Left forelimb (tissue), 1 donor: ENCODE results near the gene HOXB5.

Source experiments
- DNase-seq: peaks from one replicate; pipeline ENCODE4 v3.0.0-alpha.2; 2018; ENCODE audit warnings: low spot score

The HOXB5 gene

DNA sequence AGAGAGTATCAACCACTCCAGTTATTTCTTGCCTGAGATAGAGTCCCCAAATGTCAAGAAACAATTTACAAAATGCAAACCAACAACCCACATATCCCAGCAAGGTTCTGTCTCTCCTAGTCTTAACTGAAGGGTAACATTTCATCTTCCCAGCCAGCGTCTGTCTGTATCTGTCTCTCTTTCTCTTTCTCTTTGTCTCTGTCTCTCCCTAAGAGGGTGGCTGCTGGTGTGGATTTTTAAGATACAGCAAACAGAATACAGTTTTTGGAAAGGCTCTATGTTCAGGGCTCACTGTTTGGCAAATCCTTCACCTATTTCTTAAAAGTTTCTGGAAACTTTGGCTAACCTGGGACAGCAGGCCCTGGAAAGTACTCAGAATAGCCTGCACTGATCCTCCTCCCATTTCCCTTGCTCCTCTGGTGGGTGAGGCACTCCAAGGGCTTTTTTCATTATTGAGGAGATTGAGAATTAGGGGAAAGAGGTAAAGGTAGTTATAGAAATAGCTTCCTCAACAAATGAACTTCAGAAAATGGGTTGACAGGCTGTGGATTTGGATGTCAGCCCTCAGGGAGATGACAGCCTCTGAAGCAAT lies 21.7 kb downstream of the HOXB5 start:
- DNase-seq = no peak

DNA sequence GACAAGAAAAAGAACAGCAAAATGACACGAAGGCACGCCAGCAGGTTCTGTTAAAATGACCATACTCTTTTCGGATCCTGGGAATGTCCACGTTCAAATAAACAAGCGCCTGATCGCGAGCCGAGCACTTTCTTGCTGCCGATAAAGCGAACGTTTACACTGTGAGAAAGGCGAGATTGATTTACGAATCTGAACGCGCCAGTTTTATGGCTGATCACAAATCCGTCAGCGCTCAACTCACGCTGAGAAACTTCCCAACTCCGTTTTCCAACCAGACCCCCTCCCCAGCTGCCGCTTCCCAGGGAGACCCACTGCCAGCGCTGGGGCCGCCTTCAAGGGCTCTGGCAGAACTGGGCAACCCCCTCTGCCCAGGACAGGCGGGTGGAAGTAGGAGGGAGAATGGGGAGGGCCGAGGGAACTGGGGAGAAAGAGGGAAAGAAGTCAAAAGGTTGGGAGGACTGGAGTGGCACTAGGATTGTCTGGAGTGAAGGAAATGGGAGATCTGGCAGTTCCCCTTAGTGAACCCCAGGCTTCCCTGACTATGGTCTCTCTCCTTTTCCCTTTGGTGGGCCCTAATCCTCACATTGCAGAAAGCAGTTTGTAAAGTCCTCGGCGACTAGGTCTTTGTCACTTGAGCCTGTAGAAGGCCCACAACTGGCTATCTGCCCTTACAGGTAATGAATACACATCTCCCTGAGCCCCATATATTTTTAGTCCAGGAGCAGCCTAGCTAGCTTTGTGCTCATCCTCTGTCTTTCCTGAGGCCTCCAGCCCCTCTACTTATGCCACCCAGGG lies 22.4 kb downstream of the HOXB5 start:
- no peak for DNase-seq

DNA sequence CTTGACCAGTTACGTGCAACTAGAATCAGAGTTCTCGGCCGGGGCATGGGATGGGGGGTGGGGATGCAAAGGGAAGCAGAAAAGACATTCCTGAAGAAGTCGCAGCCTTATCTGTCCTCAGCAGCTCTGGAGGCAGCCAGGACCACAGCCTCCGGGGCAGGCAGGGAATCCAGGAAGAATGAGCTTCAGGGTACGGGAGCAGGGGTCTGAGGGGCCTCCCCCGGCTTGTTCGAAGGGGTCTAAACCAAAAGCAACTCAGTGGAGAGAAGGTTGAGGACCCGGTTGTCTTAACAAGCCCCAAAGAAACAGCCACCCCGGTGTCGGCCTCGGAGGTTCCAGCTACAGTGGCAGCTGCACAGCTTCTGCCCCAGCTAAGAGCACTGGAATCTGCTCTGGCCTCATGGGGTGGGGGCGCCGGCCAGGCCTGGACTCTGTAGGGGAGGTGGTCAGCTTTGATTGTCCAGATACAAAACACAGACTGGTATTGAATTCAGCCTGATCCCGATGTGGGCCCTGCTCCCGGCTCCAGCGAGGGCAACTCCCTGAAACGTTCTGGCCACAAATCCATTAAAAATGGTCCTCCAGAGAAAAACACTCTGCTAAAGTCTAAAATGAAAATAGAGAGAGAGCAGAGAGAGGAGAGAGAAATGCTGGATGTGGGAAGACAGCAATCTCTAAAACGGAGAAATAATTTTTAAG lies 23.1 kb downstream of the HOXB5 start:
- DNase-seq = no peak

DNA sequence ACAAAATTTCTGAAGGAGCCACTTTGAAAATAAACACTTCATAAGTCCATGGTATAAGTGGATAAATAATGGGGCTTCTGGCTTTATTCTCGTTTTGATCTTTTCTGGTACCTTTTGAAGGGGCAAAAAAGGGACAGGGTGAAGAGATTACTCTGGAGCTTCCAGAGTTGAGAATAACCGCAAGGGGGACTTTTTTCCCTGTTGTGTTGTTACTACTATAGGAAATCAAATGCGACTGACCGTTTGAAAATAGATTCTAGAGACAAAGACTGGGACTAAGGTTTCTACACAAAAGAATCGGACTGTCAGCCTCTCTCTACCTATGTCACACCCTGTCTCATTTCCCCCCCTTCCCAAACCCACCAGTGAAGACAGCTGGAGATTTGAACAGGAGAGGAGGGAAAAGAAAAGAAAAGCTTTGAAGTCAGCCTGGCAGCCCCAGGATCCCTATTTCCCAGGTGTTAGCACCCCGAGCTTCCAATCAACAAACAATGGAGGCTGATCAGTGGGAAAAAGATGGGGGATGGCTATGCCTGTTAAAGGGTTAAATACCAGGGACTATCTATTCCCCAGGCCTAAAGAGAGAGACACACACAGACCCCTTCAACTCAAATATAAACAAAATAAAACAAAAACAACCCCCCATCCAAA lies 23.8 kb downstream of the HOXB5 start:
- no peak for DNase-seq

DNA sequence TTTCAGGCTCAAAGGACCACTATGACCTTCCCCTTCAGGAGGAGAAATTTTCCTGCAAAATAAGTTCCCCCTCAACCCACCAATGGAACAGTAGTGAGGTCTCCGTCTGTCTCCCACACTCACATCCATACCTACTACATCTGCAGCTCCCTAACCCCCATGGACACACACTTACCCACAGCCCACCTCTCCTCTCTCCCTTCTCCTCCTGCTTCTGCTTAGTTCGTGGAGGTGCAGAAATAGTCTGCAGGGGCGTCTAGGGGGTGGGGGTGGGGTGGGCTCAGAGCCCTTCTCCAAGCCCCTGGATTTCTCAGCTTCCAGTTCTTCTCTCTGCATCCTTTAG lies 24.4 kb downstream of the HOXB5 start:
- DNase-seq = no peak

DNA sequence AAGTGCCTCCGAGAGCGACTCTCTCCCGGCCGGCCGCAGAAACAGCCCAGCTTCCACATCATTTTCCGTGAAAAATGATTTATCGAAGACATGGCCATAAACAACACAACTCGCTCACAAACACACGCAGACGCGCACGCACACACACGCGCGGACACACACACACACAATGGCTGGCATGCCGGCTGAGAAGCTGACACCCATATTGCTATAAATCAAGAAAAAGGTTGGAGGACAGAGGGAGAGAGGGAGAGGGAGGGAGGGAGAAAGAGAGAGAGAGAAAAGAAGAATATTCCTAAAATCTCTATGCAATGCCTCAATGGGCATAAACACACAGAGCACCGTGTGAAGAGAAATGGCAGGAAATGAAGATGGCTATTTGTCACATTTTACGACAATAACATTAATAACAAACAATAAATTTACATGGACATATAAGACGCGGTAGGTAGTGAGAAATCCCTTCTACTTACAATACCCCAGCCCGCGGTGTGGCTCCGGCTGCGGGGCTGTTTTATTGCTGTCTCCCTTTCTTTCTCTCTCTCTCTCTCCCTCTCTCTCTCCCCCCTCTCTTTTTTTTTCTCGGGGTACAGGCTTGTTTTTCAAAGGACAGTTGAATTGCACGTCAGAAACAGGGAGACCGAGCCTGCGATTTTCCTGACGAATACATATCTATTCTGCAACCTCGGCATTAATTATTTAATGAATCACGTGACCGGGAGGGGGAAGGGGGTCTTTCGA lies 24.9 kb downstream of the HOXB5 start:
- DNase-seq = no peak

DNA sequence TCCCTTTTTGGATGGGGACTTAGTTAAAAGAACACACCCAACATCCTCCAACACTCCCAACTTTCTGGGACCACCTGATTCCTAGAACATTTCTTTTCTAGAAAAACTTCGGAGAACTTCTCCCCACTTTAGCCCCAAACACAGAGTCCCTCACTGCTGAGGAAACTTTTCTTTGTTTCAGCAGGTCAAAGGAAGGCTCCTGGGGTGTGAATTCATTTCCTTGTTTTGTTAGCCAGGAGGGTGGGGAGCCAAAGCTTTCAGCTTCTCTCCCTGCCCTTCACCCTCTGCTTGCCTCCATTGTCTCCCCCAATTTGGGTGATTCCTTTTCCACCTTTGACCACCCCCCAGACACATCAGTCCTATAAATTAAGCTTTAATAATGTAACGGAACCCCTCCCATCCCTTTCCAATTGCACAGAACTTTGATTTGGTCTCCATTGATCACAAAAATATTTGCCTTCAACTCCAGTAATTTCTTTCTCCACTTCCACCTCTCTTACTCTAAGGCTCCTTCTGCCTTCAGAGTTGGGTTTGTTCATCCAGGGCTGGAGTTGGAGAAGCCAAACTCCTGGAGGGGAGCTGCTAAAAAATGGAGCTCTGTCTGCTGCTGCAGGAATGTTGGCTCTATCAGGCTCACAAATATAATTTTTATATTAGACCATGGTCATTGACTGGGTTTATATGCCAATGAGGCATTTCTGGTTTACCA lies 25.8 kb downstream of the HOXB5 start:
- no peak for DNase-seq

DNA sequence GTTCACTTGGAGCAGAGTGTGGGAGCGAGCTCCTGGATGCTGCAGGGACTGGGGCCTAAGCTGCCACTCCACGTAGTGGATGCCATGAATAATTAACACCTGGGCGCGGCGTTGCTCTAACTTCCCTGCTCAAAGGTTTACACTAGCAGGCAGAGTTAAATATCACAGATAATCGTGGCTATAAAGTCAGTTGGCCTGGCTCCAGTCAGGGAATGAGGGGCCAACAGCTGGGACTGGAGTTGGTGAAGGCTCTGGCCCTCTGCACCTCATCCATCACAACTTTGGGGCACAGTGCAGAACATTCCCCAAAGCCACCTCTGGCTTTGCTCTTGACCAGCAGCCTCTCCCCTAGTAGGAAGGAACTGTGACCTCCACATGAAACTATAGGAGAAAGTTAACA lies 26.4 kb downstream of the HOXB5 start:
- no peak for DNase-seq

DNA sequence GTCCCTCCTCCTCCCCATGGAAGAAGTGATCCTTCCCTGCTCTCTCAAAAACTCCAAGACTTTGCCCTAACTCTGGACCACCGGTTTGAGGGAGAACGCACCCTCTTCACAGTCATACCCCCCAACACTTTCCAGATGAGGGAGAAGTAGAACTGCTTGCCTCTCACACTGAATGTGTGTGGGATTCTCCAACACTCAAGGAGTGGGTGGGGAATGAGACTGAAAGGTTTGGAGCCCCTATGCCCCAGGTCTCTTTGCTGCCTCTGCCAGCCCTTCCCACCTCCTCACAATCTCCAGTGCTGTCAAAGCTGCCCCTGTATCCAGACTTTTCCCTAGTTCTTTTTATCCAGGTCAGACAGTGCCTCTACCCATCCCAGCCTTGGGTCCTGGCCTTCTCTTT lies 26.9 kb downstream of the HOXB5 start:
- no peak for DNase-seq

DNA sequence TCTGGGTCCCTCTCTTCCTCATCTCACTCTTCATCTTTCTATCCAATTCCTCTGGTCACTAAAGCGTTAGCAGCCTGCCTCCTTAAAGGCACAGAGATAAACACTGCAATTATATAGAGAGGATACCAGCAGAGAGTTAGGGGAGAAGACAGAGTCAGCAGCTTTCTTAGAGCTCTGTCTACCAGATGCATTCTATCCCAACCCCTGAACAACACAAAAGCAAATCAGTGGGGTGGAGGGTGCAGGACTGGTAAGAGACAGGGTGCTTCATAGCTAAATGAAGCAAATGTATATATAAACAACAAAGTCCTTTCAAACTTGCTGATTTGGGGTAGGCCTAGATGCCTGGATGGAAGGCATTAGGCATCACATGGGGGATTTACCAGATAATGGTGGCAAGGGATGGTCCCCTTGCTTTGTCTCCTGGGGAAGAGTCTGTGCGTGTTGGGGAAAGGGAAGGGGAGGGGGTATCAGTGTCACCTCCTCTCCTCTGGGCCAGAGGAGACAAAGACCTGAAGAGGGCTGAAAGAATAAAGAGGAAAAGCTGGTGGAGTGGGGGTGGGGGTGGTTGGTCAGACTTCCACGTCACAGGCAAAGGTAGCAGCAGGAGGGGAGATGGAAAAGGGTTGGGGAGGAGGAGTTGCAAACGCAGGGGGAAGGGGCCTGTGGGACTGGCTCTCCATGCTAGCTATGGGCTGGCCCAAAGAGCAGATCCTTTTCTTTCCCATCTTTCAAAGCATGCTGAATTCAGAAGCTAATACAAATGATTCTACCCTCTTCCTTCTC lies 27.5 kb downstream of the HOXB5 start:
- DNase-seq = no peak

DNA sequence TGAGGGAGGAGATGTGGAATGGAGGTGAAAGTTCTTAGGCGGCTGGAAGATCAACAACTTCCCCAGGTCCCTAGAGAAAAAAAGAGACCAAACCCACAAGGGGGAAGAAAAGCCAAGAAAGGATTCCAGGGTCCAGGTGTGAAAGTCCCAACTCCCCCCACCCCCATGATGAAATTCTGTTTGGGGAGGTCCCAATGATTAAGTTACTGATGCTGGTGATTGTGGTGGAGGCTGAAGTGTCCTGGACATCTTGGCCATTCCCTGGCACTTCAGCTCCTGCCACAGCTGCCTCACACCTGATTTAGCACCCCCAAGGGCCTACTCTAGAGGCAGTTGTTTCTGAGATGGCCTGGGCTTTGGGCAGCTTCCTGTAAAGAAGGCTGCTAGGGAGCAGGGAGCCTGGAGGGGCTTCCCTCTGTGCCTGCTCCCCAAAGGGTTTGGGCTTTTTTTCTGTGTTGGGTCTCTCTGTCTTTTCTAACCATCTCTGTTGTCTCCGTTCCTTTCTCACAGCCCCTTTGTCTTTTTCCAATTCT lies 28.5 kb downstream of the HOXB5 start:
- DNase-seq = no peak

DNA sequence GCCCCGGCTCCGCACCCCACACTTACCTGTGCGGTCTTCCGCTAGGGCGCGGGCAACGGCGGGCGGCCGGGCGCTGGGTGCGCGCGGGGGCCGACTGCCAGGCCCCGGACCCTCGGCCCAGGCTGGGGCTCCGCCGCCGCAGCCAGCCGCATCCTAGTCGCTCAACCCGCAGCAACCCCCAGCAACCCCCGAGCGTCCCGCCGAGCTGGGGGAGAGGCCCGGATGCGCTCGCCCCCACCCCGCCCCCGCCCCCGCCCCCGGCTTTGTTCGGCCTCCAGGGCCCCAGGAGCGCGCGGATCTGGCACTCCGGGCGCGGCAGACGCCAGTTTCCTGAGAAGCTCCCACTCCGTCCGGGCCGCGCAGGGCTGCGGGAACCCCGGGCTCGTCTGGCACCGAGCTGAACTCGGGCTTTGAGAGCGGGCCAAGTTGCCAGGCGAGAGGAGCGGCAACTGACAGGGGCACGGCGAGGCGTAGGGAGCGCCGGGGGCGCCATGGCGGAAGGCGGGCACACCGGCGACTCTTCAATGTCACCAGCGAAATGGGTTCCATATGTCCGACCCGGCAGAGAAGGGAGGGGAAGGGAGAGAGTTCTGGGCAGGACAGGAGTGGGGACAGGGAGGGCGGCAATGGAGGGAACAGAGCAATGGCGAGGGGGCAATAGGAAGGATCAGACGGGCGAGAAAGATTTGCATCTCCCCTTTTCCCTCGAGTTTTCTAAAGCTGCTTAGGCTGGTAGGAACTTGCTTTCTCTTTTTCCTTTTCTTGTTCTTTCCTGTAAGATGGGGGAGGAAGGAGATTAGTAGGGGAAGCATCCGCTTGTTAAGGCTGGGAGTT lies 29.2 kb downstream of the HOXB5 start:
- DNase-seq = no peak

DNA sequence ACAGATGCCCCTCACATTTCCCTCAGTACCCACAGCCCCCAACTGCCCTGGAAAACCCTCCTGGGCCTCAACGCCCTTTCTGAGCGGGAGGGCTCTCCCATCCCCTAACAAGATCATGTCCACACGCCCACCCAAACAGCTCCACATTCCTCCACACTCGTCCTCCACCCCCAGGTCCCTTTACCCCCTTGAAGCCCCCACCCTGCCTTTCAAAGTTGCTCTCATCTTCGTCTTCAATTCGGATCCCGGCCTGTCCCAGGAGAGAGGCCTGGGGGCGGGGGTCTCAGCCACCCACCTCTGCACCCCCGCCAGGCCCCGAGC lies 29.8 kb downstream of the HOXB5 start:
- no peak for DNase-seq

DNA sequence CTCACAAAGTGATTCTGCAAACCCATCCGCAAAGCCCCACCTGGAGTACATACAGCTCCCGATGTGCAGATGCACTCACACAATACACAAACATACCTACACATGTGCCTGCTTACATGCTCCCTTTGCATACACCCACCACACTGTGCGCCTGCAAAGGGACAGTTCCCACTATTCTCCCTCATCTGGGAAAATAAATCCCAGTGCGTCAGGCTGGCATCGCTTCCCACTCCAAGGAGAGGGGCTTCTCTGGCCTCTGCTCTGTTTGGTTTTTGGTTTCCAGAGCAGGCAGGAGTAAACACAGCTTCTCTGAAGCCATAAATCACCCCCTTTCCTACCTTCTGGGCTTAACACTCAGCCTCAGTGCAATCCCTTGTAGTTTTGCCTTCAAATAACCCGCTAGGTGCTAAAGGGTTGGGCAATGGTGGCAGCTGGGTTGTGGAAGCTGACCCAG lies 30.2 kb downstream of the HOXB5 start:
- no peak for DNase-seq

DNA sequence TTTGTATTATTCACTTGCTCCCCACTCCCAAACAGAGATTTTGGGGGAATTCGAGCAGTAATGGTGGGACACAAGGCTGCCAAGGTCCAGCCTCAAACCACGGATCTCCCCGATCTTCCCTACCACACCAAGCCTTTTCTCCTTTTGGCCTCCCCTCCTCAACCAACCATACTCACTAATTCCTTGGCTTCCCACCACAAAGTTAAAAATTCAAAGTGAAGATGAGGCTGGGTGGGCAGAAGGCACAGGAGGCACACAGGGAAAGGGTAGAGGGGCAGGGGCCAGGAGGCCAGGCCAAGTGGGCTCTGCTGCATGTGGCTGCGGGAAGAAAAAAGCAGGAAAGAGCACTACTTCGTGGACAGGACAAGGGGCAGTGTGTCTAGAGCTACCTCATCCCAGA lies 30.6 kb downstream of the HOXB5 start:
- DNase-seq = no peak

DNA sequence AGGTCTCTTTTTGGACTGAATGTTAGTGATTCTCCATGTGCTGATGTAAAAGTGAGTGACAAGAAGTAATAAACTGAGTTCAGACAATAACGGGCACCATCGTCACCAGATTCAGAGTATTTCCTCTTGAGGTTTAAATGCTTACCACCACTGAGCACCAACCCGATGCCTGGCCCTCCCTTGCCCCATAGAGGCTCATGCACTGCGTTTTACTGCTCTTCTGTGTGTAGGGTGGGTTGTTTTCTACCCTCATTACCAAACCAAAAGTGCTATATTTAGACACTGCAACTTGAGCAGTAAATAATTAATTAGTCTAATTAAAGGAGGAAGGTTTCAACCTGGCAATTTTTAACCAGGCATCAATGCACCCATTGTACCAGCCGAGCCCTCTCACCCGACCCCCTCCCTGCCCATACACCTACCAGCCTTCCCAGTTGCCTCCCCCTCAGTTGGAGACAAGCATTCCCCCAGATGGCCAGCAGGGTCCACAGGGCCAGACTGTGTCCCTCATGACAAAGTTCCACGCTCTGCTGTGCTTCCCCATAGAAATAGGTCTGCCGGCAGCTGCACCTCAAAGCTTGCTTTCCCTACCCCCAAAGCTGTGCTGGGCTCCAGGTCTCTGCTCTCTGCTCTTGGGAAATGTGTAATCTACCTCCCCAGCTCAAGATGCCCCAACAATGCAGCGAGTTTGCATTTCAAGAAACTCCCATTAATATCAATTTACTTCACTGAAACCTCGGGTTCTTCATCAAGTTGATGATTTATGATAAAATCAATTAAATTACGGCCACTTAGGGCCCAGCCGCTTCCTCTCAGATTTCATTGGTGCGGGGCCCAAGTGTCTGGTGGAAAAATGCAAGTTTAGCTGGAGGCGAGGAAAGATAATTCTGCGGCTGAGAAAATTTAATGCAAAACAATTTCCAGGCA lies 31.4 kb downstream of the HOXB5 start:
- no peak for DNase-seq

DNA sequence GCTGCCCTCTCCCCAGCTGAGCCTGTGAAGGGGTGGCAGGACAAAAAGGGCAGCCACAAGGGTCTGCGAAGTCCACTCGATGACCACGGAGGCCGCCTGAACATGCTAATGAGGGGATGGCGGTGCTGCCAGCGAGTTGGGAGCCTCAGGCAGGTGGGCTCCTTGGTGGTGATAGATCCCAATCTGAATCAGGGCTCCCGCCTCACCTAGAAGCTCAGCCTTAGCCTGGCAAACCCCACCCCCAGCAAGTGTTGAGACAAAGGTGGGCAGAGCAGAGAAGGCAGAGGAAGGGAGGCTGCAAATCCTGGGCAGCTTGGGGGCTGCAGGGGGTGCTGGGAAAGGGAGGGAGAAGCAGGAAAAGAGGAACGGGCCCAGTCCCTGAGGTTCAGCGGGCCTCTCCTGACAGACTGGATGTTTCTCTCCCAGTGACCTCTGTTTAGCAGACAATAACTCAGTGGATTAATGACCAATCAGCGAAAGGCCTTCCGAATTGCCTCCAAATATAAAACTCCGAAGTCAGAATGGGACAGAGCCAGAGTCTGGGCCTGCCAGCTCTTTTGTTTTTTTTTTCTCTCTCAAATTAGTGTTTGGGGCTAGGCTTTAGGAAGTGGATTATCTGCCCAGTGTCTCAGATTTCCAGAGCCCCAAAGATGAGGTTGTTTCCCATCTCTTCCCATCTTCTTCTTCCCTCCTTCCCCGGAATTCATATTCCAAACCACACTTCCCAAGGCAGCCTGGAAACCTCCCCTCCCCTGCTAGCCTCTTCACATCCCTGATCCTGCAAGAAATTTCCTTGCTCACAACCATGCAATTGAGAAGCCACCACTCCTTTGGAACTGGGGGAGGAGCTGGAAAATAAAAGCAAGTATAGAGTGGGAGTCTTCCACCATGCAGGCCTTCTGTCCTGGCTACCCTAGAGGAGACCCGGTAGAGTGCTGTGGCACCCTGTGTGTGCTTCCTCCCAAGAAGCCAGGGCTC lies 33.5 kb downstream of the HOXB5 start:
- DNase-seq = no peak
